ENCODE data around the gene LGR4.

Gene LGR4

DNA sequence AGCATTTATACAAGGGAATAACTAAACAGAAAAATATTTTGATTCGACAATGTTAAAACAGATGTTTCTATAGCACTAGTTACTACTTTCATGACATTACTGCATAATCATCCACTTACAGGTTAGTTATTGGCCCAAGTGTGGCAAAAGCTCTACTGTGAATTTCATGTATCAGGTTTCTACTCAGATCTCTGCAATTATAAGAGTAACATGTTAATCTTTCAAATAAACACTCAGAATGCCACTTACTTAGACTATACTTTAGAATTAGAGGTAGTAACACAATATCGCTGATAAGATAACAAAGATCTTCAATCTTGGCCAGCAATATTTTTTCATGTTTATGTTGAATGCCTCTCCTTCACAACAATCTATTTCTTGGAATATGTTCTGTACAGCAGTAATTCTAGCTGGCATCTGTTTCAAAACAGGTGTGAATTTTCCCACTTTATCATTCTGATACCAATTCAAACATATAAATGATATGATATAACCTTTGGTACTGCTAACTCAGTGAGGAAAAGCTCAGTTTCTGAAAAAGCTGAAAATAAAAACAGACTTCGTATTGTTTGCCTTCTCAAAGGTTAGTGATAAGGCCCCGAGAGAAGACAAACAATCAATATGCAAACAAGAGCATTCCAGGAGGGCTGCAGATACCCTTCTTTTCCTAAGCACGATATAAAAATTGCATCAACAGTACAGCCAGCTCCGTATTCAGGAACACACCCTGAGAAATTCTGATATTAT is 98.6 kb downstream of the LGR4 start:
- DNase-seq (ENCODE audit: low read depth) = no peak

DNA sequence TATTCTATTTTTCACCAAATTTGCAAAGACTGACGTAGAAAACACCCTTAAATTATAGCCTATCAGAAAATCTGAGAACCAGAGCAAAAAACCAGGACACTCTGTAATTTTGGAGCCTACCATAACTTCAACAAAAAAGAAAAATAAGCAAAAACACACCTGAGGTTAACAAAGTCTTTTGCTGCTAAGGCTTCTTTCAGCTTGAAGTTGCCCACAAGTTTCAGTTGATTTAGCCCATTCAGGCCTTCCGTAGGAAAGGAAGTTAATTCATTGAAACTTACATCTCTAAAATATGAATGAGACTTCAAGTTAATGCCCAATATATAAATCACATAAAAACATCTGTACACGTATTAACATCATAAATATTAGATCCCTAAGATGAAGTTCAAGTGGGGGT is 99.2 kb downstream of the LGR4 start:
- DNase-seq (ENCODE audit: low read depth) = no peak

DNA sequence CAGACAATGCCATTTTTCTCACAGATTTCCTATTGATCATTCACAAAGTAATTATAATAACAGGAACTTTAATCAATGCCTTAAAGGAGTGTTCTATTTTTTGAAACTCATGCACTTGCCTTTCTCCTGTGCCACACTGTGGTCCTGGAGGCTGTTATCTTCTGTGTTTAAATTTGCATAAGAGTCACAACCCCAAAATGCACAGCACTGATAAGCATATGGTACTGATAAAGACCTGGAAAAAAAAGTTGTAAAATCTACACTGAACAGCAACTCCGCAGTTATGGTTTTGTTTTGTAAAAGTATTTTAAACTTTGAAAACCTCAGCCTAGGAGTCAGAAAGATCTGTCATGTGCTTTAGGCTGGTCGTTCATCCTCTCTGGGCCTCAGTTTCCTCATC is 100.4 kb downstream of the LGR4 start:
- DNase-seq (ENCODE audit: low read depth) = peak; percentile 21

DNA sequence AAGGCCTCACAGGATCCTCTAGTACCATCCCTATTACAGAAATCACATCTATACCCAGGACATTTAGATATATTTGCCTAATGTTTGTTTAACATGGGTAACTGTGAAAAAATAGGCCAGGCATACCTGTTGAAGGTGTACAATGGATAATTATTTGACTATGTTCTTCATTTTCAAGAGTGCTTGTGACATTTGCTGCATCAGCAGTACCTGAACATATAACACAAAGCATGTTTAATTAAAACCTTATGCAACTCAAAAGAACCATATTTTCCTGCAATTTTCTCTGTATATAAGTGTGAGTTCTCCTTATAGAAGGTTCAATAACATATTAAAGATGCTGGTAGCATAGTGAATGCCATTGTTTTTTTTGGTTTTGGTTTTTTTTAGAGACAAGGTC is 101.1 kb downstream of the LGR4 start:
- DNase-seq (ENCODE audit: low read depth) = no peak

DNA sequence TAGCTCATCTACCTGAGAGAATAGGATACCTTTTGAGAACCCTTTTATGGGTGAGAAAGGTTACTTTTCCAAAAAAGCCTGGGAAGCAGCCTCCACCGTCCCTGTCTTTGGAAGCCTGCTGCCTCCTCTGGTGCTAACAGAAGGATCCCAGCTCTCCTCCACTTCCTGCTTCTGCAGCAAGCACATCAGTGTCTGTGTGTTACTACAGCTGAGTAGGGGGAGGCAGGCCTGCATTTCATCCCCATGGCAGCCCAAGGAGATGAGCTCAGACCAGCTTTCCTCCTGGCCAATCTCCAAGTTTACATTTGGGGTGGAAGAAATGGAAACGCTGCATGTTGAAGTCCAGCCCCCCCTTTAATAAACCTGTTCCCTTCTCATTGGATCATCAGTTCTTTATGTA is 102.2 kb downstream of the LGR4 start:
- DNase-seq (ENCODE audit: low read depth) = no peak

DNA sequence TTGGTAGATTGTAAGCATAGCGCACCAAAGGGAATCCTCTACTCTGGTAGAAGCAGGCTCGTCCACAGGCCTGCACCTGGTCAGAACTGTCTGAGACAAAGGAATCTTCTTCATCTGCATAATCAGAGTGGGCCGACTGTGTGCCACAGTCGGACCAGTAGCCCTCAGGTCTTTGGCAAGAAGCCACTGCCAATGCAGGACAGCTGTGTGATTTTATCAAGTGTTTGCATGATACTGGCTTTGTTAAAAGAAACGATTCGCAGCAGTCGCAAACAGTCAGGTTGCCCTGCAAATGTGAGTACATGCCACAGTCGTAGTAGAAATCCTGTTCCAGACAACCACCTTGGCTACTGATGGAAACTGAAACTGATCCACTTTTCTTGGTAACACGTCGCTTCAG is 104.7 kb downstream of the LGR4 start:
- DNase-seq (ENCODE audit: low read depth) = no peak

DNA sequence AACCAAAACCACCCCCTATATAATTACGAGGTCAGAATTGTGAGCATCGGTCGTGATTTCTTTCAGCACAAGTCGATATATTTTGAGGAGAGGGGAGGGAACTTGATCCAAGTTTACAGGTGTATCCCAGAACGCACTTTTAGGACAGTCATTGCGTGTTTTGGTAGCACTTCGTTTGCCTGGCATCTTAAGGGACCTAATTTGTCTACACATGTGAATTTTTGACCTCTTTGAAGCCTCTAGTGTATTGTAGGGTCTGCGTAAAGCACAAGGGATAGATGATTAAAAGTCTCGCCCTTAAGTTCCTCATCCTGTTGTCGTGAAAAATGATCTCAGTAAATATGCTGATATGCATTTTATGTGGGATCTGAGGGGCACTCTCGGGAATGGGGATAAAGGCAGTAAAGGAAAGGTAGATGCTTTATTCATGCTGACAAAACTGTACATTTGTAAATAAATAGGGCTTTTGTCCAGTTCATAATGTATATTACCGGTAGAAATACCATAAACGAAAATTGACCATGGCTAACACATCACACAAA is 108.9 kb downstream of the LGR4 start:
- DNase-seq (ENCODE audit: low read depth) = no peak

DNA sequence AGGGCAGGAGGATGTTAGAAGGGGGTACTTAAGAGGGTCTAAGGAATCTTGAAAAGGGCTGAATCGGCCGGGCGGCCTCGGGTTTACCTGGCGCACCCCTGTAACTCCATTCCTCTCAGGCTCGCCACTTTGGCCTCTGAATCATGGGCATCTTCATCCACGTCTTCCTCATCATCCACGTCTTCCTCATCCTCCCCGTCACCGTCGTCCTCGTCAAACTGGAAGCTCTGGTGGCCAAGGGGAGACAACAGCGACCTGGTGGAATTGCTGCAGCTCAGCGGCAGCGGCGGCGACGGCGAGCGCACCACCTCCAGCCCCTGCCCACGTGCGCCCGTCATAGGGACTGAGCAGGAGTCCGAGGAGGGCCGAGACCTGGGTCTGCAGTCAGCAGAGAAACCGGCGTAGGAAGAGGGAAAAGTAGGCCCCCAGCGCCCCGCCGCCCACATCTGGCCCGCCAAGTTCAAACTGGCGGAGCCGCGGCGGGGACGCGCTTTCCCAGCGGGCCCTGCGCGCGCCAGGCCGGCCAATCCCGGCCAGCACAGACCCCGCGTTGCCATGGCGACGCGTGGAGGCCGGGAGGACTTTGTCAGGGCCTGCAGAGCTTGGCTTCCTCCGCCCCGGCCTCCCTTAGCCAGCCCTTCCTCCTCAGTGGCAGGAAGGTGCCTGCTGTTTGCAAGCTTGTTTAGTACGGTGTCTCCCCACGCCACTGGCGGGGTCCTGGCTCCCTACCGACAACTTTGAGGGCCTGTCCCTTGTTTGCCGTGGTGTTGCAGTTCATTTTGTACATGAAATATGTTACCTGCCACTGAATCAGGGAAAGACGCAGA is 109.6 kb downstream of the LGR4 start, which contains the start of gene CCDC34:
Gene CCDC34 (minus strand): TSS at position 467 of the 827 bp plus-strand sequence. CDS start 21 bp downstream, at position 446.
- peak; percentile 73 for DNase-seq (ENCODE audit: low read depth)

DNA sequence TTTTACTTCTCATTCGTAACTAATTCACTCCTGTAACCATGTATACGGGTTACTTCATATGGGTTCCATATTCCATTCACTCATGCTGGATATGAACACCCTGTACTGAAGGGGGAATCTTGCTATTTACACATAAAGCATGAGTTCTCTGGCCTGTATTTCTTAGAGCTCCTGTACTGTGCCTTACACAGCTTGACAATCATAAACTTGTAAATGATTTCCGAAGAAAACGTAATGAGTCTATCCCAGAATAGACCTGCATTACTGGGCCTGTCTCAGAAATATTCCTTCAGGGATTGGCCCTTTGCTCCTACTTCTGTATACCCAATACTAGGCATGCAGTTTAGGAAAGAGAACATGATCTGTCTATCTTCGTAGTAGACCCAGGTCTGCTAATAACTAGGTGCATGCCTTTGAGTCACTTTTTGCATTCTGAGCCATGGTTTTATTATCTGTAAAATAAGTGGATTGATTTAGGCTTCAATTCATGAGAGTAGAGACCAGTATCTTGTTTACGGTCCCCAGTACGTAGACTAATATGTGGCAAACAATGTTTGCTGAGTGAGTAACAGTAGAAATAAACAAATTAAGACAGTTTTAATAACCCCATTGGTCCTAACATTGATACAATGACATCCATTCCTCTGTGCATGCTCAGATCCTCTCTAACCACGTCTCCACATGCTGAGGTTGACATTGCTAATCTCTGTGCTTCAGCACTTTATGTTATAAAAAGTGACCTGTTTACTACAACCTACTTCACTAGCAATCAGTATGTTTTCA is 110.8 kb downstream of the LGR4 start:
- DNase-seq (ENCODE audit: low read depth) = no peak

DNA sequence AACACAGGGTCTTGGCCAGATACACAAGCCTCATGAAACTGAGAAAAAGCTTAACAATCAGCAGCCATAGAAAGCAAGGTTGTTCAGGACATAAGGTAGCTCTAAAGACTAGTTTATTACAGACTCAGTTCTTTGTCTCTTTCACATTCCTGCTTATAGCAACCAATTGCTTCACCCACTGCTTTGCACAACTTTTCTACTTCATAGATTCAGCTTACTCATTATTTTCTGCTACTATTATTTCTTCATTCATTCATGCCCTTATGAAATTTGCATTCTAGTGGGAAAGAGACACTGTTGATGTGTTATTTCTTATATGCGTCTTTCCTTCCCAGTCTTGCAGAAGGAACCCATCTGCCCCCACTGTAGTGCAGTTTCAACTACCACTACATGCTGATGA is 114.3 kb downstream of the LGR4 start:
- DNase-seq (ENCODE audit: low read depth) = no peak

DNA sequence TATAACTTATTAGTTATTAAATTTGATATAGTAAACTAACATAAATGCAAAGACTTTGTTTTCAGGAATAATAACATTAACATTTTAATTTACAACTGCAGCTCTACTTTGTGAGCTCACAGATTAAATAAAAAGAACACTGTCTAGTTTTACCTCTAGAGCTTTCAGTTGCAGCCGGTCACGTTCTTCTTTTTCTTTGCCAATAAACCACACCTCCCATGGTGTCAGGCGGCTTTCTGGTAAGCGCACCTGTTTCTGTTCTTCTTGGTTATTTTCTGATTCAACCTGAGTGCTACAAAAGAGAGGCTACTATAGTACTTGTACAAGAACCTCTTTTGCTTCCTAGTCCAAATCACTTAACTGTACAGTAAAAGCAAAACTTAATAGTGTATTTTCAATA is 115.3 kb downstream of the LGR4 start:
- no peak for DNase-seq (ENCODE audit: low read depth)

DNA sequence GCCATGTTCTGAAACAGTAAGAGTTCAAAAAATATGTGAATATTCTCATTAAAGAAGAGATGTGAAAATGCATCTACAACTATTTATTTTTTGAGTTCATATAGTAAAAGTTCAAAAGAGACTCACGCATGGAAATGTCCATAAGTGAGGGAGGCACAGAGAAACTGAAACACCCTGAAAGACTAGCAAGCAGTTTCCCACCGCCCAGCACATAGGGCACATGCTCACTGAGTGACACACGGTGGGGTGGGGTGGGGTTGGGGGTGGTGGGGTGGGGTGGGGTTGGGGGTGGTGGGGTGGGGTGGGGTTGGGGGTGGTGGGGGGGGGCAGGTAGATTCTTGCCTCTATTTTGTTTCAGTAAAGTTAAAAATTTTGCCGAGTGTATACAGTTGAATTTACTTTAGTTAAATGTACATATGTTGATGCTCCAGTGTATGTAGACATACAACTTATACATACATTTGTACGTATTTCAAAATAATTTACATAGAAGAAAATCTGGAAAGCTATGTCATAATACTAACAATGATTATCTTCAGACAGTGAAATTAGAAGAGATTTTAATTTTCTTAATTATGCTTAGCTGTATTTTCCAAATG is 115.9 kb downstream of the LGR4 start:
- DNase-seq (ENCODE audit: low read depth) = no peak

DNA sequence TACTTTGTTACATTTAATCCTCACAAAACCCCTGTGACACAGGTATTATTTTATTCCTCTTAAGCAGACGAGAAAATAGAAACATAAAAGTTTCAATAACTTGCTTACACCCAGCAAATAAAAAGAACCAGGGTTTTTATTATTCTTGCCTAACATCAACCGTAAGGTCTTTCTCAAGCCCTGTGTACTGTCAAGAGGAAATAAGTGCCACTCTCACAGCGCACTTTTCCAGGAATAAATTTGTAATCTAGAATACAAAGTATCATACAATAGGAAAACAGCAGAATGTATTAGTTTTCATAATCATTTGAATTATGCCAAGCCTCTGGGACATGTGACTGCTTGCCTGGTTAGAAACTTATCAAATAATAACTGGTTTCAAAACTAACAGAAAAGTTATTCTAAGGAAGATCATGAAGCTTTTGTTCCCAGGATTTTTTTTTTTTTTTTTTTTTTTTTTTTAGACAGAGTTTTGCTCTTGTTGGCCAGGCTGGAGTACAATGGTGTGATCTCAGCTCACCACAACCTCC is 117.0 kb downstream of the LGR4 start:
- no peak for DNase-seq (ENCODE audit: low read depth)

DNA sequence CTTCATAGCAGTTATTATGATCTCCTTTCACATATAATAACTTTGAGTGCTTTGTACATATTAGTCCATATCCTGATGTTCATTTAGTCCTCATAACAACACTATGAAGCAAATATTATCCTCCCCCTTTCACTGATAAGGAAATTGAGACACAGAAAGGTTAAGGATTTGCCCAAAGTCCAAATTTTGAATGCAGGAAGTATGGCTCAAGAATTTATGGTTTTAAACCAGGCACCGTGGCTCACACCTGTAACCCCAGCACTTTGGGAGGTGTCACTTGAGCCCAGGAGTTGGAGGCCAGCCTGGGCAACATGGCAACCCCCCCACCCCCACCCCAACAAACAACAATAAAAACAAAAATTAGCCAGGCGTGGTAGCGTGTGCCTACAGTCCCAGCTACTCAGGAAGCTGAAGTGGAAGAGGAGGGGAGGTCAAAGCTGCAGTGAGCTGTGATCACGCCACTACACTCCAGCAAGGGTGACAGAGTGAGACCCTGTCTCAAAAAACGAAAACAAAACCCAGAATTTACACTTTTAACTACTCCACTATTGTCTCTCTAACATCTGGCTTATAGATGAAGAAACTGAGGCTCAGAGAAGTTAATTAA is 118.1 kb downstream of the LGR4 start:
- DNase-seq (ENCODE audit: low read depth) = no peak

DNA sequence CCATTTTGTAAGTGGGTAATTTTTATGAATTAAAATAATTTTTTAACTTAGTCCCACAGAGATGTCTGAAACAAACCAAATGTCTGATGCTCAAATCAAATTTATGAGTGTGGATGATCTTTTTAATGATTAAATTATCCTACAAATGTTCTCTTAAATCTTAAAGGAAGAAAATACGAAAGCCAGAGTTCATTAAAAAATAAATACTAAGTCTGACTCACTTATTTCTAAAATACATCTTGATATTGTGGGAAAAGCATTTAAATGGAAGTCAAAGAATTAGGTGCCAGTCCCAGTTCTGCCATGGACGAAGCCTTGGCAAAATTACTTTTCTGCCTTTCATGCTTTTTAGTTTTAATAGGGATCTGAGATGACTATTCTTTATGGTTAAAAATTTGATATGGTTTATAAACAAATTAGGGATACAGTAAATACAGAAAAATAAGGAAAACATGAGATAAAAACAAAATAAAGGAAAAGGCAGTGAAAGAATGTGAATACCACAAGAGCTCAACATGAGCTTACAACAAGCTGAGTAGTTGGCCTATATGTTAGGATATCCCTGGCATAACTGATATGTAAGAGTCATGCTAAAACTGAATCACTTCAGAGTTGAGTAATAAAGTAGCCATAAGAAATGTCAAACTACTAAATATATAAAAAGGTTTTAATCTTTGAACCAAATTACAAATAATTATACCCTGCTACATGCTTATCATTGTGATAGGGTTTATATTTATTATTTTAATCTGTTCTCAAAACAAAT is 118.8 kb downstream of the LGR4 start:
- DNase-seq (ENCODE audit: low read depth) = no peak

DNA sequence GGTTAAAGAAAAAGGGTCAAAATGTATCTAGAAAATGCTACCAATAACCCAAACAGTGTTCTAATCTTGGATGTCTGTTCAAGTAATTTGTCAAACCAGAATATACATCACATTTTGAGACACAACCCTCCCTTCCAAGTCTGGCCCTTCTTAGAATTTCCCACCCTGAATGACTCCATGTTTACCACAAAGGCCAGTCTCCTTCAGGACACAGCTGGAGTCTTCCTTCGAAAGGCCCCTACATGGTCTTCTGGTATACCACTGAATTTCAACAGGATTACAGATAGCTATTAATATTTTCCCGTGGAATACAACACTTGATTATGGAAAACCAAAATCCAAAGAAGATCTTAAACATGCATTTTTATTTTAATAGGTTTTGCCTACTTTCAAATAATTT is 119.8 kb downstream of the LGR4 start:
- DNase-seq (ENCODE audit: low read depth) = no peak

DNA sequence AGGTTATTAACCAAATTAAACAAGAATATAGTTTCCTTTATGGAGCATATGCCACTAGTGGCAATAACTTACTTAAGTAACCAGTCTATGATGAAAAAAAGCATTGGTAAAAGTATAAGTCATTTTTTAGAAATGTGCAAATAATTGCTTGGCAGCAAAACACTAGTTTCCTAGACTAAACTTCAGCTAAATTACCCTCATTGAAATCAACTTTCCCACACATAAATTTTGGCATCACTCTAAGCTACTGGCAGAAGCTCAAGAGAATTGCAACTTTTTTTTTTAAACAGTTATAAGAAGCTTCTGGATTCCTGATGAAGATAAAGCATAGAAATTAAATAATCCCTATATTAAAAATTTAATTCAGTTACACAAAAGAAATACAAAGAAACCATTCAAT is 122.1 kb downstream of the LGR4 start:
- no peak for DNase-seq (ENCODE audit: low read depth)

DNA sequence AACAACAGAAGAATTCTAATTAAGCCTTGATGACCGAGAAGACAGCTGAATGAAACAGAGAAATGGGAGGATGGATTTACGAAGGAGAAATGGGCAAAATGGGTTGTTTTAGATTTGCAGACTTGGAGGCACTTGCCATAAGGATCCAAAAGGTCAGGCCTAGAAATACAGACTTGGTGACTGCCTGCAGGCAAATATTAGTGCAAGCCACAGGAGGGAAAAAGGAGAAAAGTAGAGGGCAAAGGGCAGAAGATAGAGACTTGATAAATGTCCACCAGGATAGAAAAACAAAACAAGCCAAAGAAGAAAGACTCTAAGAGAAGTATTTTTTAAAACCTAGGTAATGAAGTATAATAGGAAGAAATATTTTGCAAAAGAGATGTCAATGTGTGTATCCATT is 122.7 kb downstream of the LGR4 start:
- DNase-seq (ENCODE audit: low read depth) = no peak

DNA sequence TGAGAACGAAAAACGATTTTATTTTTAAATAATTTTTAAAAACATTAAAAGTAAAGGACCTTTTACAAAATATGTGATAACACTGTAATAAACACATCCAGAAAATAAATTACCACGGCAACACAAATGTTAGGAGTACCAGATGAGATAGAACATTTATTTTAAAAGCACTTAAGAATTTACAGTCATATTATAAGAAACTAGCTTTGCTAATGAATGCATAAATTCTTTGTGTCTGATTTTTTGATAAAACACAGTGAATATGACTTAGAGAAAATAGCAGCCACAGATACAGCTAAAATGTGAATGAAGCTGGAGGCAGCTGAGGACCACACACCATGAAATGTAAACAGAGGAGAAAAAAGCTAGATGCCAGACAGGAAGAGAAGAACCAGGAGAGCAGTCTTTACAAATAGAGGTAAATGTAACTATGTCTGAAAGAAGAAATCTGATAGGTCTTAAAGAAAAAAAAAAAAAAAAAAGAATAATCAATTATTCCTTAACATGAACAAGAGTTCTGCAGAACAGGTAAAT is 124.2 kb downstream of the LGR4 start:
- DNase-seq (ENCODE audit: low read depth) = no peak

Measured in CMK (cell line).